ENCODE data around the gene CCDC97. TPM values are rescaled to one million over a fixed set of nuclear protein-coding genes. Genes with fewer than 3 reads are reported as not detected.
A peak's percentile ranks its signal among the peaks of the same experiment; 100 is the strongest.
"Not testable (repeated sequence)": the region's sequence is repeated elsewhere in the genome, so short reads cannot be mapped to it uniquely, and the experiment has no call there.

The CCDC97 gene
- total RNA-seq, 1 donor from 2014 or later, result 47.3 TPM

- DNase-seq (ENCODE audit: low read depth, low spot score), result no peak
- Mint-ChIP-seq H3K4me1 (no peaks in the 10 kb centered on the region), H3K9me3 (no peaks in the 10 kb centered on the region), H3K27me3 (ENCODE audit: low read depth) (no peaks in the 10 kb centered on the region), H3K4me3 (no peak overlapping the region), H3K27ac (ENCODE audit: unreplicated experiment) (no peak overlapping the region), H3K36me3 (ENCODE audit: low read depth) (no peaks in the 10 kb centered on the region)
- TF ChIP-seq CTCF (conservative IDR thresholded peaks at IDR 0.05), result no peak
Measured at GRCh38 chr19:41334793-41335192, 24.8 kb downstream of the CCDC97 start.

GRCh38 chr19:41335467-41335866 lies 25.5 kb downstream of the CCDC97 start:
- Mint-ChIP-seq H3K36me3 (ENCODE audit: low read depth) (no peaks in the 10 kb centered on the region), H3K4me3 (no peak overlapping the region), H3K4me1 (no peaks in the 10 kb centered on the region), H3K9me3 (no peaks in the 10 kb centered on the region), H3K27ac (ENCODE audit: unreplicated experiment) (no peak overlapping the region), H3K27me3 (ENCODE audit: low read depth) (no peaks in the 10 kb centered on the region)
- no peak for DNase-seq (ENCODE audit: low read depth, low spot score)
- no peak for TF ChIP-seq CTCF (conservative IDR thresholded peaks at IDR 0.05)

GRCh38 chr19:41339936-41340335 lies 30.0 kb downstream of the CCDC97 start:
- Mint-ChIP-seq H3K4me1 (no peaks in the 10 kb centered on the region), H3K27me3 (ENCODE audit: low read depth) (no peaks in the 10 kb centered on the region), H3K36me3 (ENCODE audit: low read depth) (no peaks in the 10 kb centered on the region), H3K4me3 (no peak overlapping the region), H3K9me3 (no peaks in the 10 kb centered on the region), H3K27ac (ENCODE audit: unreplicated experiment) (no peak overlapping the region)
- TF ChIP-seq CTCF (conservative IDR thresholded peaks at IDR 0.05), result no peak
- DNase-seq (ENCODE audit: low read depth, low spot score), result no peak

GRCh38 chr19:41341669-41342490 lies 31.9 kb downstream of the CCDC97 start:
- no peaks in the 10 kb centered on the region for H3K4me1 Mint-ChIP-seq
- no peaks in the 10 kb centered on the region for H3K36me3 Mint-ChIP-seq (ENCODE audit: low read depth)
- TF ChIP-seq CTCF (conservative IDR thresholded peaks at IDR 0.05), result no peak
- no peak for DNase-seq (ENCODE audit: low read depth, low spot score)
- no peak overlapping the region for H3K27ac Mint-ChIP-seq (ENCODE audit: unreplicated experiment)
- H3K9me3 Mint-ChIP-seq, result no peaks in the 10 kb centered on the region
- no peak overlapping the region for H3K4me3 Mint-ChIP-seq
- H3K27me3 Mint-ChIP-seq (ENCODE audit: low read depth), result no peaks in the 10 kb centered on the region

- H3K4me1 Mint-ChIP-seq, result no peaks in the 10 kb centered on the region
- DNase-seq (ENCODE audit: low read depth, low spot score), result no peak
- H3K27ac Mint-ChIP-seq (ENCODE audit: unreplicated experiment), result peak overlapping the region; percentile 83
- no peaks in the 10 kb centered on the region for H3K9me3 Mint-ChIP-seq
- no peak for TF ChIP-seq CTCF (conservative IDR thresholded peaks at IDR 0.05)
- H3K36me3 Mint-ChIP-seq (ENCODE audit: low read depth), result no peaks in the 10 kb centered on the region
- peaks cover 3% of the 10 kb centered on the region for H3K27me3 Mint-ChIP-seq (ENCODE audit: low read depth)
- H3K4me3 Mint-ChIP-seq, result no peak overlapping the region
Measured at GRCh38 chr19:41344162-41344561, 34.2 kb downstream of the CCDC97 start.

- H3K4me1 Mint-ChIP-seq, result peaks cover 10% of the 10 kb centered on the region
- H3K36me3 Mint-ChIP-seq (ENCODE audit: low read depth); H3K9me3 Mint-ChIP-seq; H3K27ac Mint-ChIP-seq (ENCODE audit: unreplicated experiment); DNase-seq (ENCODE audit: low read depth, low spot score); H3K4me3 Mint-ChIP-seq: not testable (repeated sequence)
- H3K27me3 Mint-ChIP-seq (ENCODE audit: low read depth), result peaks cover 30% of the 10 kb centered on the region
Measured at GRCh38 chr19:41346916-41347315, 36.9 kb downstream of the CCDC97 start.

Data from neural crest cell (in vitro differentiated cells).